ENCODE measurements around the gene MUC4. TPM values are rescaled to one million over a fixed set of nuclear protein-coding genes. Genes with fewer than 3 reads are reported as not detected.

MUC4 gene
- polyA plus RNA-seq, 3 donors = not detected

DNA sequence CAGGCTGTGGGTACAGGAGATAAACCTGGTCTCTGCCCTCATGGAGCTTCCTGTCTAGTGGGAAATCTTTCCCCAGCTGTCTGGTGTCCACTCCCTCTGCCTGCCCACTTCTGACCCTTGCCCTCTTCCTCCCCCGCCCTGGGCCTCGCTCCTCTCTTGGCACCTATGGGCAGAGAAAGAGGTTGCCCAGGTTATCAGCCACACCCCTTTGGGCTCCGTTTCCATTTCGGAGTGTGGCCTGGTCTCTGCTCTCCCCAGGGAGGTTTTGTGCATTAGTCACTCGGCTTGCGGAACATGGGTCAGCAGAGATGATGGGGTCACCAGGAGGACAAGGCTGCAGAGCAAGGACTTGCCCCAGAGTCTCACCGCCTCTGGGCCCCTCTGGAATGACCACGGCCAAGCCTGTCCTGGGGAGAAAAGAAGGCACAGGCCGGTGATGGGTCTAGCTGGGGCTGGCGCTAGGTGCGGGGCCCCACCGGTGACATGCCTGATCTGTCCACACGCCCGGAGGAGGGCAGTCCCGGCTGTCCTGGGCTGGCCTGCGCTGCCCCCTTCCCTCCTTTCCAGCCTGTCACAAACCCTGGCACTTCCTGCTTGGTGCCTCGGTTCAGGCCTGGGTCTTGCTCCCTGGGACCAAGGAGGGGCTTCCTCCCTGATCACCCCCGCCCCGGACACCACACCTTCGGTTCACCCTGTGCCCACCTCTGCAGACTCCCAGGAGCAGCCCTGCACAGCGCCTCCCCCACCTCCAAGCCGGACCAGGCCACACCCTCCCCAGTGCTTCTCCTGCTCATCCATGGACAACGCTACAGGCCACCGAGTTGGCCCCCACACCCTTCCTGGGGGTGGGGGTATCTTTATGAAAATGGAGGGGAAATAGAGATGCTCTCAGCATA is 35.6 kb upstream of the MUC4 start:
- Mint-ChIP-seq H3K9me3 (peaks cover 0 to 3% (median 0%) of the 10 kb centered on the region in 7 donors), H3K27me3 (ENCODE audit: low read depth in 3 of 3) (peaks cover 15 to 19% (median 18%) of the 10 kb centered on the region in 3 donors), H3K36me3 (no peaks in the 10 kb centered on the region), H3K4me3 (no peak overlapping the region), H3K27ac (peak overlapping the region in 1 of 7 donors; percentile 46), H3K4me1 (peaks cover 9% of the 10 kb centered on the region)
- WGBS (ENCODE audit: insufficient coverage) = 95% methylated on average over 20 of the region's 24 CpGs
- no peak overlapping the region for H3K4me2 ChIP-seq (replicated peaks; ENCODE audit: extremely low read depth, low read length, poor library complexity, severe bottlenecking)
- peaks cover 2 to 14% of the 10 kb centered on the region in 2 donors for H3K27me3 ChIP-seq (ENCODE audit: control insufficient read depth in 2 of 2, insufficient read depth in 2 of 2, low read length in 2 of 2)
- H4K20me1 ChIP-seq (ENCODE audit: insufficient read depth, low read length) = no peaks in the 10 kb centered on the region
- H3K79me2 ChIP-seq (ENCODE audit: insufficient read depth, low read length) = no peaks in the 10 kb centered on the region
- H2AFZ ChIP-seq (ENCODE audit: insufficient read depth, low read depth, low read length, poor library complexity, severe bottlenecking) = no peak overlapping the region
- no peaks in the 10 kb centered on the region for H3K9me3 ChIP-seq (replicated peaks in 1 of 2; ENCODE audit: control insufficient read depth in 1 of 2, insufficient read depth in 1 of 2, low read length in 2 of 2)
- TF ChIP-seq, protein P1, sequence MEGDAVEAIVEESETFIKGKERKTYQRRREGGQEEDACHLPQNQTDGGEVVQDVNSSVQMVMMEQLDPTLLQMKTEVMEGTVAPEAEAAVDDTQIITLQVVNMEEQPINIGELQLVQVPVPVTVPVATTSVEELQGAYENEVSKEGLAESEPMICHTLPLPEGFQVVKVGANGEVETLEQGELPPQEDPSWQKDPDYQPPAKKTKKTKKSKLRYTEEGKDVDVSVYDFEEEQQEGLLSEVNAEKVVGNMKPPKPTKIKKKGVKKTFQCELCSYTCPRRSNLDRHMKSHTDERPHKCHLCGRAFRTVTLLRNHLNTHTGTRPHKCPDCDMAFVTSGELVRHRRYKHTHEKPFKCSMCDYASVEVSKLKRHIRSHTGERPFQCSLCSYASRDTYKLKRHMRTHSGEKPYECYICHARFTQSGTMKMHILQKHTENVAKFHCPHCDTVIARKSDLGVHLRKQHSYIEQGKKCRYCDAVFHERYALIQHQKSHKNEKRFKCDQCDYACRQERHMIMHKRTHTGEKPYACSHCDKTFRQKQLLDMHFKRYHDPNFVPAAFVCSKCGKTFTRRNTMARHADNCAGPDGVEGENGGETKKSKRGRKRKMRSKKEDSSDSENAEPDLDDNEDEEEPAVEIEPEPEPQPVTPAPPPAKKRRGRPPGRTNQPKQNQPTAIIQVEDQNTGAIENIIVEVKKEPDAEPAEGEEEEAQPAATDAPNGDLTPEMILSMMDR (IDR thresholded peaks at IDR 0.05) = no peak
- intact Hi-C loops (cut with micrococcal nuclease) = no loop called here
- H3K9ac ChIP-seq (ENCODE audit: insufficient read depth, low read length, poor library complexity, severe bottlenecking) = no peak overlapping the region
- no peak for DNase-seq
- H3K4me1 ChIP-seq (ENCODE audit: control insufficient read depth in 1 of 2, insufficient read depth in 2 of 2, low read length in 2 of 2) = peaks cover 0 to 6% of the 10 kb centered on the region in 2 donors
- H3K27ac ChIP-seq (ENCODE audit: low read depth in 1 of 2, low read length in 2 of 2) = no peak overlapping the region
- H3K36me3 ChIP-seq (replicated peaks in 1 of 2; ENCODE audit: control insufficient read depth in 1 of 2, insufficient read depth in 2 of 2, low read length in 2 of 2) = no peaks in the 10 kb centered on the region
- no peak overlapping the region for H3K4me3 ChIP-seq (replicated peaks in 1 of 3; ENCODE audit: low read depth in 2 of 3, low read length in 3 of 3)

DNA sequence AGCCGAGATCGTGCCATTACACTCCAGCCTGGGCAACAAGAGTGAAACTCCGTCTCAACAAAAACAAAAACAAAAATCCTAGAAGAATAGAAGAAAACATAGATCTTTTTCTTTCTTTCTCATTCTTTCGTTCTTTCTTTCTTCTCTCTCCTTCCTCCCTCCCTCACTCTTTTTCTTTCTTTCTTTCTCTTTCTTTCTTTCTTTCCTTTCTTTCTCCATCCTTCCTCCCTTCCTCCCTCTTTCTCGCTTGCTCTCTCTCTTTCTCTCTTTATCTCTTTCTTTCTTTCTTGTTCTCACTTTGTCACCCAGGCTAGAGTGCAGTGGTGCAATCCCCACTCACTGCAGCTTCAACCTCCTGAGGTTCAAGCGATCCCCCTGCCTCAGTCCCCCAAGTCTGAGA is 33.8 kb upstream of the MUC4 start:
- no peaks in the 10 kb centered on the region for H3K36me3 Mint-ChIP-seq
- H2AFZ ChIP-seq (ENCODE audit: insufficient read depth, low read depth, low read length, poor library complexity, severe bottlenecking) = no peak overlapping the region
- peaks cover 2 to 8% (median 2%) of the 10 kb centered on the region in 3 donors for H3K27me3 Mint-ChIP-seq (ENCODE audit: low read depth in 3 of 3)
- DNase-seq = no peak
- H3K79me2 ChIP-seq (ENCODE audit: insufficient read depth, low read length) = no peaks in the 10 kb centered on the region
- WGBS (ENCODE audit: insufficient coverage) = 100% methylated on average over 2 of the region's 6 CpGs
- H3K4me3 ChIP-seq (replicated peaks in 1 of 3; ENCODE audit: low read depth in 2 of 3, low read length in 3 of 3) = no peak overlapping the region
- peaks cover 2% of the 10 kb centered on the region for H3K4me1 Mint-ChIP-seq
- no peak overlapping the region for H3K27ac ChIP-seq (ENCODE audit: low read depth in 1 of 2, low read length in 2 of 2)
- peak overlapping the region in 1 of 7 donors; percentile 23 for H3K27ac Mint-ChIP-seq
- H3K9me3 ChIP-seq (replicated peaks in 1 of 2; ENCODE audit: control insufficient read depth in 1 of 2, insufficient read depth in 1 of 2, low read length in 2 of 2) = no peaks in the 10 kb centered on the region
- TF ChIP-seq, protein P1 (IDR thresholded peaks at IDR 0.05) = no peak
- no peaks in the 10 kb centered on the region for H3K27me3 ChIP-seq (ENCODE audit: control insufficient read depth in 2 of 2, insufficient read depth in 2 of 2, low read length in 2 of 2)
- intact Hi-C loops (cut with micrococcal nuclease) = no loop called here
- H3K36me3 ChIP-seq (replicated peaks in 1 of 2; ENCODE audit: control insufficient read depth in 1 of 2, insufficient read depth in 2 of 2, low read length in 2 of 2) = no peaks in the 10 kb centered on the region
- H3K4me1 ChIP-seq (ENCODE audit: control insufficient read depth in 1 of 2, insufficient read depth in 2 of 2, low read length in 2 of 2) = no peaks in the 10 kb centered on the region
- no peak overlapping the region for H3K4me3 Mint-ChIP-seq
- no peaks in the 10 kb centered on the region for H4K20me1 ChIP-seq (ENCODE audit: insufficient read depth, low read length)
- H3K4me2 ChIP-seq (replicated peaks; ENCODE audit: extremely low read depth, low read length, poor library complexity, severe bottlenecking) = no peak overlapping the region
- no peak overlapping the region for H3K9ac ChIP-seq (ENCODE audit: insufficient read depth, low read length, poor library complexity, severe bottlenecking)
- peaks cover 0 to 2% (median 0%) of the 10 kb centered on the region in 7 donors for H3K9me3 Mint-ChIP-seq

All from CD14-positive monocyte (primary cell).